ENCODE measurements around the gene SRBD1. TPM values are rescaled to one million over a fixed set of nuclear protein-coding genes. Genes with fewer than 3 reads are reported as not detected.

Gene SRBD1
- polyA plus RNA-seq, 2 of the 4 experiments (the other 2 are of a cell fraction) = 11.0 to 13.7 TPM

DNA sequence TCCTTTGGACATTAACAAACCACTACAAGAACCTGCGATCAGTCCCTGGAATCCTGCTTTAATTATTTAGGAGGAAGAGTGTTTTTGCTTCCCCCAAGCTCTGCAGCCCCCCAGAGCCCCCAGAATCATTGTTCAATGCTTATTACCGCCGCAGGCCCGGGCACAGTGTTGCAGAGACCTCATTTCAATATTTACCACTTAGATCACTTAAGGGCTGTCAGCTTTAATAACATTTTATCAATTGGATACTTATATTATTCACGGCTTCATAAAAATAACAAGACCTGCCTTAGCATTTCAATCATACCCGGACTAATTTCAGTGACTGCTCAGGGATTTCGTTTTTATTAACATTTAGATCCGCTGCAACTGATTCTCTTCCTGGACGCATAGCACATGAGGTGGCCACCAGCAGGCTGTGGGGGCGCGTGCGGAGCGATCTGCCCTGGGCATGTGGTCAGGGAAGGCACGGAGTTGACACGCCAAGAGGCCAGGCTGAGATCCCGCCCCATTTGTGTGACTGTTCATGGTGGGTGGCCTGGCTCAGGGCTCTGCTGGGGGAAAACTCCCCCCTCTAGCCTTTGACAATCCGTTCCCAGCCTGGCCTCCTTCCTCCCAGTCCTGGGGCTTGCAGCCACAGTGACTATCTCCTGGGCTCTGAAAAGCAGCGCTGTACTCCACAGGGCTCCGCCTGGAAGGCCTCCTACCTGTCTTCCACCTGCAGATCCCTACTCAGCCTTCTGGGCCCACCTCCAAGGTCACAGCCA, 267.6 kb downstream of the SRBD1 start:
- ChIA-PET POLR2A (no interaction called here), CTCF (interaction anchor here (1.1 kb wide), 1 partner anchor 12 kb away, joined by 3 read pairs; no protein-coding TSS in a partner anchor)
- Histone ChIP-seq H3K27ac (no peak overlapping the region), H3K9me3 (no peaks in the 10 kb centered on the region), H3K4me3 (no peak overlapping the region), H3K4me2 (no peak overlapping the region), H3K4me1 (no peaks in the 10 kb centered on the region)
- TF ChIP-seq FOSL2 (IDR thresholded peaks at IDR 0.05) = no peak
- no peak for TF ChIP-seq FOSL2 (CRISPR knock-in tag; IDR thresholded peaks at IDR 0.05)
- TF ChIP-seq EP300 (IDR thresholded peaks at IDR 0.05) = no peak
- TF ChIP-seq CBX2 (IDR thresholded peaks at IDR 0.05; ENCODE audit: borderline replicate concordance, low read depth) = no peak
- TF ChIP-seq POLR2AphosphoS2 (conservative IDR thresholded peaks at IDR 0.05; ENCODE audit: low read length) = no peak
- TF ChIP-seq, protein P1, sequence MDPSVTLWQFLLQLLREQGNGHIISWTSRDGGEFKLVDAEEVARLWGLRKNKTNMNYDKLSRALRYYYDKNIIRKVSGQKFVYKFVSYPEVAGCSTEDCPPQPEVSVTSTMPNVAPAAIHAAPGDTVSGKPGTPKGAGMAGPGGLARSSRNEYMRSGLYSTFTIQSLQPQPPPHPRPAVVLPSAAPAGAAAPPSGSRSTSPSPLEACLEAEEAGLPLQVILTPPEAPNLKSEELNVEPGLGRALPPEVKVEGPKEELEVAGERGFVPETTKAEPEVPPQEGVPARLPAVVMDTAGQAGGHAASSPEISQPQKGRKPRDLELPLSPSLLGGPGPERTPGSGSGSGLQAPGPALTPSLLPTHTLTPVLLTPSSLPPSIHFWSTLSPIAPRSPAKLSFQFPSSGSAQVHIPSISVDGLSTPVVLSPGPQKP (IDR thresholded peaks at IDR 0.05; ENCODE audit: low read depth, low read length) = no peak
- TF ChIP-seq RFX5 (IDR thresholded peaks at IDR 0.05) = no peak
- TF ChIP-seq KDM5A (IDR thresholded peaks at IDR 0.05) = no peak
- no peak for TF ChIP-seq SREBF2 (IDR thresholded peaks at IDR 0.05)
- no peak for TF ChIP-seq ZC3H11A (IDR thresholded peaks at IDR 0.05)
- TF ChIP-seq, protein P2, sequence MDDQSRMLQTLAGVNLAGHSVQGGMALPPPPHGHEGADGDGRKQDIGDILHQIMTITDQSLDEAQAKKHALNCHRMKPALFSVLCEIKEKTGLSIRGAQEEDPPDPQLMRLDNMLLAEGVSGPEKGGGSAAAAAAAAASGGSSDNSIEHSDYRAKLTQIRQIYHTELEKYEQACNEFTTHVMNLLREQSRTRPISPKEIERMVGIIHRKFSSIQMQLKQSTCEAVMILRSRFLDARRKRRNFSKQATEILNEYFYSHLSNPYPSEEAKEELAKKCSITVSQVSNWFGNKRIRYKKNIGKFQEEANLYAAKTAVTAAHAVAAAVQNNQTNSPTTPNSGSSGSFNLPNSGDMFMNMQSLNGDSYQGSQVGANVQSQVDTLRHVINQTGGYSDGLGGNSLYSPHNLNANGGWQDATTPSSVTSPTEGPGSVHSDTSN (IDR thresholded peaks at IDR 0.05) = no peak
- ATAC-seq (peak in 1 of 2 experiments; percentile 22; a peak in 2 of 6 replicates), FAIRE-seq (no peak), DNase-seq (ENCODE audit: low read depth in 1 of 2, low spot score in 1 of 2) (no peak)
- WGBS (ENCODE audit: missing lambda C conversion rate) = 74% methylated on average over 19 of the region's 19 CpGs

DNA sequence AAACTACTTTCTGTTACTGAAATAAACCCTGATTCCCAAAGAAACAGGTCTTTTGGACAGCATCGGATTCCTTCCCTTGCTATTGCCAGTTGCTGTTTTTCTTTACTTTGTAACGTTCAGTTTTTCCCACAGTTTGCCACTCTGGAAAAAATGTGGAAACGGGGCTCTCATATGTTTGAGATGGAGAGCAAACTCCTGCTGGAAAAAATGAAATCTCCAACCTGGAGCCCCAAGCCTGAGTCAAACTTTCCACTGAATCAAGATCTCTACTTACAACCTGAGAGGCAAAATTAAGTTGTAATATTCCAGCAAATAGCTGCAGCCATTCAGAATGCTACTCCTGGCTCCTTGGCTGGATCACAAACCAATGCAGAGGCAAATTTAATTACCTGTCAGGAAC, 270.7 kb downstream of the SRBD1 start:
- DNase-seq (ENCODE audit: low read depth in 1 of 2, low spot score in 1 of 2) = no peak
- ATAC-seq = no peak
- Histone ChIP-seq H3K9me3 (no peaks in the 10 kb centered on the region), H3K27ac (no peak overlapping the region), H3K4me1 (no peaks in the 10 kb centered on the region), H3K4me2 (no peak overlapping the region), H3K4me3 (no peak overlapping the region)
- CTCF ChIA-PET = interaction anchor here (1.0 to 1.3 kb wide), 2 partner anchors 8 to 27 kb away, joined by 3 read pairs; no protein-coding TSS in a partner anchor
- FAIRE-seq = no peak
- POLR2A ChIA-PET = no interaction called here
- TF ChIP-seq BHLHE40 (IDR thresholded peaks at IDR 0.05; ENCODE audit: low read depth, low read length) = no peak
- TF ChIP-seq, protein P3, sequence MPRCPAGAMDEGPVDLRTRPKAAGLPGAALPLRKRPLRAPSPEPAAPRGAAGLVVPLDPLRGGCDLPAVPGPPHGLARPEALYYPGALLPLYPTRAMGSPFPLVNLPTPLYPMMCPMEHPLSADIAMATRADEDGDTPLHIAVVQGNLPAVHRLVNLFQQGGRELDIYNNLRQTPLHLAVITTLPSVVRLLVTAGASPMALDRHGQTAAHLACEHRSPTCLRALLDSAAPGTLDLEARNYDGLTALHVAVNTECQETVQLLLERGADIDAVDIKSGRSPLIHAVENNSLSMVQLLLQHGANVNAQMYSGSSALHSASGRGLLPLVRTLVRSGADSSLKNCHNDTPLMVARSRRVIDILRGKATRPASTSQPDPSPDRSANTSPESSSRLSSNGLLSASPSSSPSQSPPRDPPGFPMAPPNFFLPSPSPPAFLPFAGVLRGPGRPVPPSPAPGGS (IDR thresholded peaks at IDR 0.05) = no peak
- no peak for TF ChIP-seq CBX8 (IDR thresholded peaks at IDR 0.05)
- 63% methylated on average over 3 of the region's 3 CpGs for WGBS (ENCODE audit: missing lambda C conversion rate)

DNA sequence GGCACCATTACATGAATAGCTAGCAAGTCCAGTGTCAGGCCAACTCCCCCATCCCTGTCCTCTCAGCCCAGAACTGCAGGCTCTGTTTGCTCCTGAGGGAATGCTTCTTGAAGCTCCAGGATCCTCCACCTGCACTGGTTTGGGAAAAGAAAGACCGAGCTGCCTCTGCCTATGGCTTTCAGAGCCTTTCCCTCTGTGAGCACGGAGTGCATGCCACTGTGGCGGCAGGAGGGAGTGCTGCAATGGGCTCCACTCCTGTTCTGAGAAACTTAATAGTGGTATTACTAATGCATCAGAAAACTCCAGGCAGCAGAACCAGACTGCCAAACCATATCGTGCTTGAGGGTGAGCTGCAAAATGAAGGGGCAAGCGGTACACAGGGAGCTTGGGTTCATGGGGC, 271.8 kb downstream of the SRBD1 start:
- no peaks in the 10 kb centered on the region for H3K9me3 ChIP-seq
- ATAC-seq (no peak), FAIRE-seq (no peak), DNase-seq (ENCODE audit: low read depth in 1 of 2, low spot score in 1 of 2) (no peak)
- CTCF ChIA-PET = interaction anchor here (0.7 to 1.5 kb wide), 4 partner anchors 11 to 156 kb away, joined by 3 read pairs; no protein-coding TSS in a partner anchor
- no peaks in the 10 kb centered on the region for H3K4me1 ChIP-seq
- H3K27ac ChIP-seq = no peak overlapping the region
- 73% methylated on average over 5 of the region's 5 CpGs for WGBS (ENCODE audit: missing lambda C conversion rate)
- H3K4me3 ChIP-seq = no peak overlapping the region
- POLR2A ChIA-PET = no interaction called here
- no peak overlapping the region for H3K4me2 ChIP-seq
- TF ChIP-seq ESRRA (IDR thresholded peaks at IDR 0.05; ENCODE audit: borderline replicate concordance, low read length) (no peak), FOSB (CRISPR knock-in tag; IDR thresholded peaks at IDR 0.05) (no peak), POLR2A (IDR thresholded peaks at IDR 0.05; ENCODE audit: low read length) (no peak), NFE2L2 (conservative IDR thresholded peaks at IDR 0.05; ENCODE audit: low read length) (no peak), RCOR1 (IDR thresholded peaks at IDR 0.05; ENCODE audit: low read depth, low read length) (no peak), BHLHE40 (IDR thresholded peaks at IDR 0.05; ENCODE audit: low read depth, low read length) (no peak), MAZ (IDR thresholded peaks at IDR 0.05; ENCODE audit: borderline replicate concordance, low read depth, low read length) (no peak), MYC (IDR thresholded peaks at IDR 0.05; ENCODE audit: borderline replicate concordance, low read length) (no peak), CEBPB (IDR thresholded peaks at IDR 0.05) (no peak), ZNF302 (CRISPR knock-in tag; IDR thresholded peaks at IDR 0.05) (no peak)
- TF ChIP-seq, protein P4, sequence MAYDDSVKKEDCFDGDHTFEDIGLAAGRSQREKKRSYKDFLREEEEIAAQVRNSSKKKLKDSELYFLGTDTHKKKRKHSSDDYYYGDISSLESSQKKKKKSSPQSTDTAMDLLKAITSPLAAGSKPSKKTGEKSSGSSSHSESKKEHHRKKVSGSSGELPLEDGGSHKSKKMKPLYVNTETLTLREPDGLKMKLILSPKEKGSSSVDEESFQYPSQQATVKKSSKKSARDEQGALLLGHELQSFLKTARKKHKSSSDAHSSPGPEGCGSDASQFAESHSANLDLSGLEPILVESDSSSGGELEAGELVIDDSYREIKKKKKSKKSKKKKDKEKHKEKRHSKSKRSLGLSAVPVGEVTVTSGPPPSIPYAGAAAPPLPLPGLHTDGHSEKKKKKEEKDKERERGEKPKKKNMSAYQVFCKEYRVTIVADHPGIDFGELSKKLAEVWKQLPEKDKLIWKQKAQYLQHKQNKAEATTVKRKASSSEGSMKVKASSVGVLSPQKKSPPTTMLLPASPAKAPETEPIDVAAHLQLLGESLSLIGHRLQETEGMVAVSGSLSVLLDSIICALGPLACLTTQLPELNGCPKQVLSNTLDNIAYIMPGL (CRISPR knock-in tag; IDR thresholded peaks at IDR 0.05; ENCODE audit: borderline replicate concordance) = no peak
- TF ChIP-seq, protein P5, sequence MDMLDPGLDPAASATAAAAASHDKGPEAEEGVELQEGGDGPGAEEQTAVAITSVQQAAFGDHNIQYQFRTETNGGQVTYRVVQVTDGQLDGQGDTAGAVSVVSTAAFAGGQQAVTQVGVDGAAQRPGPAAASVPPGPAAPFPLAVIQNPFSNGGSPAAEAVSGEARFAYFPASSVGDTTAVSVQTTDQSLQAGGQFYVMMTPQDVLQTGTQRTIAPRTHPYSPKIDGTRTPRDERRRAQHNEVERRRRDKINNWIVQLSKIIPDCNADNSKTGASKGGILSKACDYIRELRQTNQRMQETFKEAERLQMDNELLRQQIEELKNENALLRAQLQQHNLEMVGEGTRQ (IDR thresholded peaks at IDR 0.05) = no peak
- TF ChIP-seq, protein P6, sequence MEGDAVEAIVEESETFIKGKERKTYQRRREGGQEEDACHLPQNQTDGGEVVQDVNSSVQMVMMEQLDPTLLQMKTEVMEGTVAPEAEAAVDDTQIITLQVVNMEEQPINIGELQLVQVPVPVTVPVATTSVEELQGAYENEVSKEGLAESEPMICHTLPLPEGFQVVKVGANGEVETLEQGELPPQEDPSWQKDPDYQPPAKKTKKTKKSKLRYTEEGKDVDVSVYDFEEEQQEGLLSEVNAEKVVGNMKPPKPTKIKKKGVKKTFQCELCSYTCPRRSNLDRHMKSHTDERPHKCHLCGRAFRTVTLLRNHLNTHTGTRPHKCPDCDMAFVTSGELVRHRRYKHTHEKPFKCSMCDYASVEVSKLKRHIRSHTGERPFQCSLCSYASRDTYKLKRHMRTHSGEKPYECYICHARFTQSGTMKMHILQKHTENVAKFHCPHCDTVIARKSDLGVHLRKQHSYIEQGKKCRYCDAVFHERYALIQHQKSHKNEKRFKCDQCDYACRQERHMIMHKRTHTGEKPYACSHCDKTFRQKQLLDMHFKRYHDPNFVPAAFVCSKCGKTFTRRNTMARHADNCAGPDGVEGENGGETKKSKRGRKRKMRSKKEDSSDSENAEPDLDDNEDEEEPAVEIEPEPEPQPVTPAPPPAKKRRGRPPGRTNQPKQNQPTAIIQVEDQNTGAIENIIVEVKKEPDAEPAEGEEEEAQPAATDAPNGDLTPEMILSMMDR (IDR thresholded peaks at IDR 0.05) = no peak
- TF ChIP-seq, protein P7, sequence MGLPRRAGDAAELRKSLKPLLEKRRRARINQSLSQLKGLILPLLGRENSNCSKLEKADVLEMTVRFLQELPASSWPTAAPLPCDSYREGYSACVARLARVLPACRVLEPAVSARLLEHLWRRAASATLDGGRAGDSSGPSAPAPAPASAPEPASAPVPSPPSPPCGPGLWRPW (IDR thresholded peaks at IDR 0.05) = no peak
